Neural cell (in vitro differentiated cells): ENCODE measurements around the gene ELFN1. TPM values are rescaled to one million over a fixed set of nuclear protein-coding genes. Genes with fewer than 3 reads are reported as not detected.

Experiments
- H2AFZ ChIP-seq: fragments of 200-600, 300-800 bp; sonication (generic), shearing (Covaris generic); 2 replicates; pipeline ENCODE4 v1.6.0; 2014; ENCODE audit warnings: low read depth, mild to moderate bottlenecking, antibody characterized with exemption, low read length, moderate library complexity
- H3F3A ChIP-seq: fragments of 200-600 bp; shearing (Covaris generic); 2 replicates; pipeline ENCODE4 v1.6.1; 2016; ENCODE audit warnings: mild to moderate bottlenecking, moderate library complexity, mixed read lengths, antibody characterized with exemption, low read length; ENCODE audit not compliant: insufficient read depth, poor library complexity, severe bottlenecking
- H3K27ac ChIP-seq: fragments of 200-600, 300-800 bp; sonication (generic), shearing (Covaris generic); 2 replicates; pipeline ENCODE4 v1.5.1; 2014; ENCODE audit warnings: mild to moderate bottlenecking, low read length, moderate library complexity
- H3K27me3 ChIP-seq: fragments of 300-800, 200-600 bp; sonication (generic), shearing (Covaris generic); 2 replicates; pipeline ENCODE4 v1.6.0; 2014; ENCODE audit warnings: mild to moderate bottlenecking, low read depth, low read length, moderate library complexity; ENCODE audit not compliant: insufficient read depth
- H3K36me3 ChIP-seq: fragments of 300-800, 200-600 bp; sonication (generic), shearing (Covaris generic); 2 replicates; pipeline ENCODE4 v1.5.1; 2014; ENCODE audit warnings: mild to moderate bottlenecking, antibody characterized with exemption, low read length, moderate library complexity; ENCODE audit not compliant: insufficient read depth
- H3K4me2 ChIP-seq: fragments of 300-800, 200-600 bp; sonication (generic), shearing (Covaris generic); 2 replicates; pipeline ENCODE4 v1.6.0; 2014; ENCODE audit warnings: mild to moderate bottlenecking, low read length
- H3K4me3 ChIP-seq: fragments of 300-800, 200-600 bp; sonication (generic), shearing (Covaris generic); 2 replicates; pipeline ENCODE4 v1.5.1; 2014; ENCODE audit warnings: mild to moderate bottlenecking, low read length, moderate library complexity
- H3K79me2 ChIP-seq: fragments of 200-600 bp; shearing (Covaris generic); replicated peaks from 2 replicates; pipeline ENCODE4 v1.6.0; 2014; ENCODE audit warnings: mild to moderate bottlenecking, low read length, moderate library complexity; ENCODE audit not compliant: insufficient read depth
- H3K9ac ChIP-seq: fragments of 300-800, 200-600 bp; sonication (generic), shearing (Covaris generic); 2 replicates; pipeline ENCODE4 v1.6.1; 2016; ENCODE audit warnings: mild to moderate bottlenecking, low read length, mixed read lengths
- H3K9me2 ChIP-seq: fragments of 200-600 bp; shearing (Covaris generic); 2 replicates; pipeline ENCODE4 v1.6.1; 2016; ENCODE audit warnings: mild to moderate bottlenecking, low read length, mixed read lengths; ENCODE audit not compliant: insufficient read depth
- H3K9me3 ChIP-seq: fragments of 200-600, 300-800 bp; sonication (generic), shearing (Covaris generic); 2 replicates; pipeline ENCODE4 v1.6.1; 2016; ENCODE audit warnings: mild to moderate bottlenecking, mixed run types, low read length, moderate library complexity, mixed read lengths
- H4K20me1 ChIP-seq: fragments of 200-600 bp; shearing (Covaris generic); 2 replicates; pipeline ENCODE4 v1.6.1; 2016; ENCODE audit warnings: mild to moderate bottlenecking, mixed run types; ENCODE audit not compliant: insufficient read depth
- CTCF ChIP-seq: fragments of 450-650 bp; IDR thresholded peaks from 2 replicates; pipeline ENCODE4 v1.5.1; 2014; ENCODE audit warnings: antibody characterized with exemption, mild to moderate bottlenecking, moderate library complexity; ENCODE audit not compliant: poor library complexity, severe bottlenecking
- EP300 ChIP-seq: fragments of 450-650 bp; conservative IDR thresholded peaks from 2 replicates; pipeline ENCODE4 v1.6.1; 2014; ENCODE audit warnings: antibody characterized with exemption, mild to moderate bottlenecking, moderate library complexity; ENCODE audit not compliant: poor library complexity, severe bottlenecking
- EZH2 ChIP-seq: fragments of 200-600, 300-800 bp; shearing (Covaris generic), sonication (generic); IDR thresholded peaks from 2 replicates; pipeline ENCODE4 v1.6.1; 2014; ENCODE audit warnings: antibody characterized with exemption, low read length, borderline replicate concordance, mild to moderate bottlenecking; ENCODE audit not compliant: insufficient read depth, poor library complexity, severe bottlenecking
- MXI1 ChIP-seq: fragments of 450-650 bp; conservative IDR thresholded peaks from 2 replicates; pipeline ENCODE4 v1.6.1; 2014; ENCODE audit warnings: antibody characterized with exemption, mild to moderate bottlenecking; ENCODE audit not compliant: poor library complexity, severe bottlenecking
- POLR2AphosphoS5 ChIP-seq: IDR thresholded peaks from 2 replicates; pipeline ENCODE4 v1.6.1; 2012
- RAD21 ChIP-seq: fragments of 450-650 bp; conservative IDR thresholded peaks from 2 replicates; pipeline ENCODE4 v1.6.1; 2014; ENCODE audit warnings: antibody characterized with exemption, mild to moderate bottlenecking, moderate library complexity
- REST ChIP-seq: IDR thresholded peaks from 2 replicates; pipeline ENCODE4 v1.6.1; 2012; ENCODE audit warnings: borderline replicate concordance
- SMC3 ChIP-seq: fragments of 450-650 bp; conservative IDR thresholded peaks from 2 replicates; pipeline ENCODE4 v1.6.1; 2014; ENCODE audit warnings: antibody characterized with exemption, mild to moderate bottlenecking, moderate library complexity; ENCODE audit not compliant: poor library complexity
- TAF1 ChIP-seq: IDR thresholded peaks from 2 replicates; pipeline ENCODE4 v1.6.1; 2012; ENCODE audit warnings: low read depth
- polyA plus RNA-seq: library from polyadenylated mRNA; depleted of rRNA; stranded (reverse); fragments of >200 nt; gene quantifications from 2 replicates; pipeline ENCODE4 v1.2.3, GENCODE V29; 2014

The ELFN1 gene
- polyA plus RNA-seq, 1 donor from 2014 or later = 11.8 TPM

- Histone ChIP-seq H4K20me1 (no peaks in the 10 kb centered on the region), H3K9ac (no peak overlapping the region), H3F3A (no peaks in the 10 kb centered on the region), H3K27me3 (no peaks in the 10 kb centered on the region), H3K36me3 (no peaks in the 10 kb centered on the region), H3K4me3 (no peak overlapping the region), H3K27ac (no peak overlapping the region), H2AFZ (no peak overlapping the region), H3K79me2 (no peaks in the 10 kb centered on the region), H3K4me2 (no peak overlapping the region), H3K9me3 (no peaks in the 10 kb centered on the region), H3K9me2 (no peaks in the 10 kb centered on the region)
- TF ChIP-seq CTCF (no peak), EP300 (no peak), POLR2AphosphoS5 (no peak), REST (no peak), EZH2 (no peak), TAF1 (no peak), MXI1 (no peak), RAD21 (no peak), SMC3 (no peak)
Observed at GRCh38 chr7:1714583-1715330, 44.7 kb downstream of the ELFN1 start.

- no peaks in the 10 kb centered on the region for H4K20me1 ChIP-seq
Observed at GRCh38 chr7:1715331-1715625, 45.2 kb downstream of the ELFN1 start.

More at GRCh38 chr7:1715331-1715625, 45.2 kb downstream of the ELFN1 start:
- H3K4me2 ChIP-seq = no peak overlapping the region
- H3F3A ChIP-seq = no peaks in the 10 kb centered on the region
- no peaks in the 10 kb centered on the region for H3K9me3 ChIP-seq
- no peaks in the 10 kb centered on the region for H3K27me3 ChIP-seq
- TF ChIP-seq TAF1 (no peak), POLR2AphosphoS5 (no peak), REST (no peak), CTCF (no peak), SMC3 (no peak)
- no peaks in the 10 kb centered on the region for H3K36me3 ChIP-seq
- no peak overlapping the region for H2AFZ ChIP-seq
- no peak overlapping the region for H3K4me3 ChIP-seq
- no peak overlapping the region for H3K9ac ChIP-seq
- no peaks in the 10 kb centered on the region for H3K9me2 ChIP-seq
- H3K79me2 ChIP-seq = no peaks in the 10 kb centered on the region
- H3K27ac ChIP-seq = no peak overlapping the region
